ENCODE measurements around the gene SFXN5.
"Not testable (repeated sequence)": the region's sequence is repeated elsewhere in the genome, so short reads cannot be mapped to it uniquely, and the experiment has no call there.

Gene SFXN5

DNA sequence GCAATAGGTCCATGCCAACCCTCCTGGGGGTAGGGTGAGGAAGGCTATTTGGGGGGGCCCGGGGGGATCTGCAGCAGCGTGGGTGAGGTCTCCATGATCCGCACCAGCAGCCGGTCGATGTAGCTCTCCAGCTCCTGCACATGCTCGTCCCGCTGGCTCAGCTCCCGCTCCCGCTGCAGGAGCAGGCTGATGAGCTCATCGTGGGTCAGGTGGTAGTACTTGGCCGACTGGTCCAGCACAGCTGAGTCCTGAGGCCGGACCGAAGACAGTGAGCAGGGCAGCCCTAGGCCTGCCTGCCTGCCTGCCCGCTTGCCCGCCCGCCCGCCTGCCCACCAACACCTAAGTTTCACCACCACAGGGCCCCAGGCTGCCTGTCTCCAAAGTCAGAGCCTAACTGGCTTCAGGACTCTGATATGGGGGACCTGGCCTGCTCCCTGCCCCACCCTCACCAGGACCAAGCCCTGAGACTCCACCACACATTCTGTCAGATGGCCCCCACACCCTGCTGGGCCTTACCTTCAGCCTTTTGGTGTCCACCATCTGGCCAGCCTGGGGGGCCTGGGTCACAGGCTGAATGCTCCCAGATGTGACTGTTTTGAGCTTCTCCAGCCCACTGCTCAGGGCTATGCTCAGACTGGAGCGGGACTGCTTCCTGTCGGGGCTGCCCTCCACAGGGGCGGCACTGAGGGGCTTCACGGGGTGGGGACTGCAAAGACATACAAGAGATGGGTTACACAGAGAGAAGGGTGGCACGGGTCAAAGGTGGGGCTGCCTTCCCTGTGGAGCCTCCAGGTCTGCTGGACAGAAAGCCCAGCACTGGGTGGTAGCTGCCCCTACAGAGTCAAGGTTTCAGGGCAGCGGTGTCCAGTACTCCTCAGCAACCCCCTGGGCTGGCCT lies 4.2 kb upstream of the SFXN5 start:
- ATAC-seq (no peak), DNase-seq (no peak)
- H3K4me1 Mint-ChIP-seq: peaks cover 10% of the 10 kb centered on the region
- no peak overlapping the region for H3K27ac Mint-ChIP-seq
- no peaks in the 10 kb centered on the region for H3K36me3 Mint-ChIP-seq (ENCODE audit: low read depth)
- H3K4me3 Mint-ChIP-seq: no peak overlapping the region
- no peaks in the 10 kb centered on the region for H3K9me3 Mint-ChIP-seq
- H3K27me3 Mint-ChIP-seq: no peaks in the 10 kb centered on the region

DNA sequence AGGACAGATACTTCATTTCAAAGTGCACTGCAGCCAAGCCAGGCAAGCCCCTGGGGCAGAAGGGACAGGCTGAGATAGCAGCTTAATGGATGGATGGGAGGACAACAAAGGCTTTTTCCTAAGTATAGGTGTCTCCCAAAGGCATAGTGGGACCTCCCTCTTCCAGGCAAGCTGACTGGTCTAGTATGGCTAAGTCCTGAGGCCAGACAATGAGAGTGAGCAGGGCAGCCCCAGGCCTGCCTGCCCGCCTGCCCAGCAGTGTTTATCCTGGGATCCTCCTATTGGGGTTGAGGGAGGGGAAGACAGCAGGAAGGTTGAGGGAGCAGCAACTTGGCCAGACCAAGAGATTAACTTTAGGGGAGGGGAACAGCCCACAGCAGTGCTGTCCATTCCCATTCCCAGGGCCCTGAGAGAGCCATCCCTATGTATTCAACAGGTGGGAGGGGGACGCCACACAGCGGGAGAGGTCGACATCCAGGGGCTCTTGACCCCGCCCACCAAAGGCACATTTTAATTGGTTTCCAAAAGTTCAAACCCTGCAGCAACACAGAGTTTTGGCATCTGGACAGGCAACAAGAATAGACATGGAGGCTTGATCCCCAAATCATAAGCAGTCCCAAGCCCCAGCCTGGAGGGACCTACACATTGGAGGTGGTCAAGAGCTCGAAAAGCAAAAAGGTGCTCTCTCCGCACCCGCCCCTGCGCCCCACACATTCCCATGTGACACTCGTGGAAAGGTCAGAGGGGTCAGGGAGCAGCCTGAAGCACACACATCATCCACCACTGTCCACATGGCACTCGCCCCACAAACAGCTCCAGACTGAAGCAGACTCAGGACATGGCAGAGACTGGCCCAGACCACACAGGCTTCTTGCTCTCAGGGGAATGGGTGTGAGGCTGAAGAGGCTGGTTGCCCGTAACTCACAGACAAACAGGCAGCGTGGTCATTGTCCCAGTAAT lies 2.9 kb upstream of the SFXN5 start:
- Mint-ChIP-seq H3K27ac (no peak overlapping the region), H3K4me3 (no peak overlapping the region), H3K9me3 (no peaks in the 10 kb centered on the region), H3K36me3 (ENCODE audit: low read depth) (no peaks in the 10 kb centered on the region), H3K27me3 (no peaks in the 10 kb centered on the region), H3K4me1 (peaks cover 20% of the 10 kb centered on the region)
- ATAC-seq: no peak
- DNase-seq: no peak

DNA sequence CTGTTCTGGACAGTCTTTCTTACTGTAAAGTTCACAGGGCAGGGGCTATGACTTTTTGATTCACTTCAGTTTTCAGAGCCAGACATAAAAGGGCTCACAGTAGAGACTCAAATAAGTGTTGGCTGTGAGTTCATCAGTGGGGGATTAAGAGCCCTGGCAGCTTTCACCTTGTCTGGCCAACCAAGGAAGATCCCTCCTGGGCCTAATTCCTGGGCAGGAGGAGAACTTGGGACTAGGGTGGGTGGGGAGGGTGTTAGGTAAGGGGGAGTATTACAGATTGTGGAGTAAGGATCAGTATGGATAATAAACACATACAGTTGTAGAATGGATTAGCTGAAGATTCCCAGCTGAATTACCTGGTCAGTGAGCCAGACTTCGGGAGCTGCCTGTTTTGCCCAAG lies 904 bp upstream of the SFXN5 start:
- Mint-ChIP-seq H3K36me3 (ENCODE audit: low read depth) (no peaks in the 10 kb centered on the region), H3K4me1 (peaks cover 28% of the 10 kb centered on the region), H3K9me3 (no peaks in the 10 kb centered on the region), H3K27me3 (no peaks in the 10 kb centered on the region), H3K4me3 (peak overlapping the region; percentile 87), H3K27ac (peak overlapping the region; percentile 92)
- ATAC-seq: no peak
- no peak for DNase-seq

DNA sequence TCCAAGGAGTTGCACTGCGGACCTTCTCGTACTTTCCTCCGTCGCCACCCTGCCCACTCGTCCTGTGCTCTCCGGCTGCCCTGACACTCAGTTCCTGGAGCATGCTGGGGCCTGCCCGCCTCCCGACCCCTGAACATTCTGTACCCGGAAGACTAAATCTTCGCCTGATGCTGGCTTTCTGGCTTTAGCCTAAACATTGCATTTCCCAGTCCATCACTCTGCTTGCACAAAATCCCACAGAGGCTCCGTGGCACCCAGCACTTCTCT lies 550 bp upstream of the SFXN5 start:
- peaks cover 28% of the 10 kb centered on the region for H3K4me1 Mint-ChIP-seq
- H3K9me3 Mint-ChIP-seq: no peaks in the 10 kb centered on the region
- peak overlapping the region; percentile 92 for H3K27ac Mint-ChIP-seq
- no peaks in the 10 kb centered on the region for H3K36me3 Mint-ChIP-seq (ENCODE audit: low read depth)
- ATAC-seq (no peak), DNase-seq (no peak)
- H3K4me3 Mint-ChIP-seq: peak overlapping the region; percentile 87
- no peaks in the 10 kb centered on the region for H3K27me3 Mint-ChIP-seq

DNA sequence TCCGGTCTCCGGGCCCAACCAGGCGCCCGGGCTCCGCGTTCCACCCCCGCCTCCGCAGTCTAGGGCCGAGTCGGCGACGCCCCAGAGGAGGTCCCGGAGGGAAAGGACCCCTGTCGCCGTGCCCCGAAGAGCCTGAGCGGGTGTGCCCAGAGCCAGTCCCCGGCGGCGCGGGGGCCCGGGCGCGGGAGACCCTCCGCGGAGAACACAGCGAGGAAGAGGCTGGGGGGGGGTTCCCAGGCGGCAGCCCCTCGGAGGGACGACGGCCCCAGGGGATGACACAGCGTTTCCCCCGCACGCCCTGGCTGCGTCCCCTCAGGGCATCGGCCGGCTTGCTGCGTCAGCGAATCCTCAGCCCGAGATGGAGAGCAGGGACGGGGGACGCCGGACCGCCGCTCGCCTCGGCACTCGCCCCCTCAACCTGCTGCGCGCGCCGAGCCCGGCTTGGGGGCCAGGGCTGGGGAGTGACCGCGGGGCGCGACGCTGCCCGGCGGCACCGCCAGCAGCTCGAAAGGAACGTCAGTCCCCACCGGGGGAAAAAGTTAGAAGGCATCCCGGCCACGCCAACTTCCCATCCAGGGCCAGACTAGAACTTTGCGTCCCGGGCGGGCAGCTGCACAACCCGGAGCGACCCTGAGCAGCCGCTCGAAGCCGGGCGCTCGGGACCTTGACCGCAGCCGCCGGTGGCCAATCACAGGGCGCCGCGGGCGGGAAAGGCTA lies 711 bp downstream of the SFXN5 start:
- no peaks in the 10 kb centered on the region for H3K9me3 Mint-ChIP-seq
- peak overlapping the region; percentile 92 for H3K27ac Mint-ChIP-seq
- H3K4me3 Mint-ChIP-seq: peak overlapping the region; percentile 87
- H3K4me1 Mint-ChIP-seq: peaks cover 28% of the 10 kb centered on the region
- H3K36me3 Mint-ChIP-seq (ENCODE audit: low read depth): no peaks in the 10 kb centered on the region
- DNase-seq (peak; percentile 69), ATAC-seq (peak; percentile 41)
- H3K27me3 Mint-ChIP-seq: no peaks in the 10 kb centered on the region

DNA sequence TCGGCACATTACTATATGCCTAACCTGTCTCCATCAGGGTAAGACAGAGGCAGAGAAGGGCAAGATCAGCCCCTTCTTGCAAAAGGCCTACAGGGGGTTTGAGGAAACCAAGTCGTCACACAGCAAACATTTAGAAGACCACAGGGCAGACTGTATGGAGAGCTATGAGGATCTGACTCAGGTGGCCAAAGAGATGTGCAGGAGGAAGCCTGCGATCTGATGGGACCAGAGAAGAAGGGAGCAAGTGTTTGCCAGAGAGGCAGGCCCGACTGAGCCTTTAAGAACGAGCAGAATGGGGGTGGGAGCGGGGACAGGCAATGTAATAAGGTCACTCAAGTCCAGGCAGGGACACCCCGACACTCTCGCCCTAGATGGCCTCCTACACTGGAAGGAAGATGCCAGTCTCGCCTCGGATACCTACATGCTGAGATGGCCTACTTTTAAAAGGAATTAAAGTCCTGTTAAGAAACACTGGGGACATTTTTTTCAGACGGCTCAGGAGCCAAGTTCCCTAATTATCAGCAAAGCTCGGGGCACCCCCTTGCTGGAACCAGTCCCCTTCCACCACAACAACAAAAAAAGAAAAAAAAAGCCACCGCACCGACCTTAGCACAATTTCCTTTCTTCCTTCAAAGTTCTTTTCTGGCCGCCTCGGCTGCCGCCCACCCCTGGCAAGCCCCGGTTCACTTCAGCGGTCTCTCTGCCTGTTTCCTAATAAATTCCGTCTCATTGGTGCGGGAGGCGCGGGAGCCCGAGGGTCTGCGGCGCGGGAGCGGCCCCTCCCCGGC lies 1.5 kb downstream of the SFXN5 start:
- no peaks in the 10 kb centered on the region for H3K9me3 Mint-ChIP-seq
- ATAC-seq: peak; percentile 1
- peaks cover 30% of the 10 kb centered on the region for H3K4me1 Mint-ChIP-seq
- H3K36me3 Mint-ChIP-seq (ENCODE audit: low read depth): no peaks in the 10 kb centered on the region
- H3K27me3 Mint-ChIP-seq: no peaks in the 10 kb centered on the region
- peak overlapping the region; percentile 87 for H3K4me3 Mint-ChIP-seq
- no peak for DNase-seq
- H3K27ac Mint-ChIP-seq: peak overlapping the region; percentile 92

DNA sequence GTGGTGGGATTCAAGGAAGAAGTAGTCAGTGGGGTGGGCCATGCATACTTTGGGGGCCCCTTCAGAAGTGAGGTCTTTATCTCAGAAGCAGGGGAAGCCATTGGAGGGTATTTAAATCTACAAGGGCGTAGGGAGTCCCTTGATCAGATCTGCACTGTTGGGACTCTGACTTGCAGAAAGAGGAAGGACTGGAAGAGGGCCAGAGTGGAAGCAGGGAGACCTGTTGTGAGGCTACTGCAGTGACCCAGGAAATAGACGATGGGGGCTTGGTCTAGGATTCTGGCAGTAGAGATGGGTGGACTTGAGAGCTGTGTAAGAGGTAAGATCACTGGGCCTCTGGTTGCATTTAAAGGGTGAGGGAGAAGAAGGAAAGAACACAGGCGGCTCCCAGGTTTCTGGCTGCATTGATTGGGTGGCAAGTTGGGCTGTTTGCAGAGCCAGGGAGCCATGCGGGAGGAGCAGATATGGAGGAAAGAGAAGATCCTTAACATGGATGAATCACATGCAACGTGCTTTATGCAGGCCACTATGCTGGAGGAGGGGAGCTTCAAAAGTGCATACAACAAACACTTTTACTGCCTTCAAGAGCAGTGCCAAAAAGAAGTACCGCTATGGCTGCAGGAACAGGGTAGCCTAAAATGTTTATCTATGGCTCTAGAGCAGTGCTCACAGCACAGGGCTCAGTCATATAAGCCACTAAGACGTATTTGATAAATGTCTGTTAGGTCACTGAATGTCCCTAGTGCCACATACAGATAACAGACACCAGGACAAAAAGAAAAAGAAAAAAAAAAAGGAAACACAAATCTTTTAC lies 2.3 kb downstream of the SFXN5 start:
- no peaks in the 10 kb centered on the region for H3K36me3 Mint-ChIP-seq (ENCODE audit: low read depth)
- H3K4me3 Mint-ChIP-seq: peak overlapping the region; percentile 87
- peak overlapping the region; percentile 92 for H3K27ac Mint-ChIP-seq
- peaks cover 34% of the 10 kb centered on the region for H3K4me1 Mint-ChIP-seq
- no peaks in the 10 kb centered on the region for H3K9me3 Mint-ChIP-seq
- no peaks in the 10 kb centered on the region for H3K27me3 Mint-ChIP-seq
- ATAC-seq (no peak), DNase-seq (no peak)

DNA sequence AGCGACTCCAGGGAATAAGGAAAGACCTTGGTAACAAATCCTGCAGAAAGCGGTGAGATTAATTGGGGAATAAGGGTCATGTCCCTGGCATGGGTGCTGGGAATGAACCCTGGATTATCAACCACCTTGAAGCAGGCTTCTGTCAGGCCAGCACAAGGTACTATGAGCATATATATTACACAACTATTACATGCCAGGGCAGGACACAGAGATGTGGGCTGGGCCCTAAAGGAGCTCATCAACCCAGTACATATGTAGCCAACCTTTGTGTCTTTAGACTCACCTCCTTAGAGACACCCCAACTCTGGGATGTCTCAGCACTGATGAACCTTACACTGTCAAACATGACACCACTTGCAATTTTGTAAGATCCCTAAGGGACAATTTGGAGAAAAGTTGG lies 3.4 kb downstream of the SFXN5 start:
- Mint-ChIP-seq H3K9me3 (no peaks in the 10 kb centered on the region), H3K27me3 (no peaks in the 10 kb centered on the region), H3K27ac (no peak overlapping the region), H3K4me1 (peaks cover 37% of the 10 kb centered on the region), H3K4me3 (no peak overlapping the region), H3K36me3 (ENCODE audit: low read depth) (no peaks in the 10 kb centered on the region)
- DNase-seq (no peak), ATAC-seq (no peak)

DNA sequence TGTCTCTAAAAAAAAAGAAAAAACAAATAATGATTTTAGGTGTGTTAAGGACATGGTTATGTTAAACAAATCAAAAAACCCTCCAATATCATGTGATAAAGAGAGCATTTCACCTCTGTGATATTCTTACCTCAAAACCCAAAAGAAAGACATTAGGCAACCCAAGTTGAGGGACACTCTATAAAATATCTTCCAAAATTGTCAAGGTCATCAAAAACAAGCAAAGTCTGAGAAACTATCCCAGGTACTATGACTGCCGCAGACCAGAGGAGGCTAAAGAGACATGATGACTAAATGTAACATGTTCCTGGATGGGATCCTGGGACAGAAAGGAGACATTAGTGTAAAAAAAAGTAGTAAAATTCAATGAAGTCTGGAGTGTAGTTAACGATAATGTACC lies 4.5 kb downstream of the SFXN5 start:
- no peak overlapping the region for H3K27ac Mint-ChIP-seq
- no peaks in the 10 kb centered on the region for H3K9me3 Mint-ChIP-seq
- DNase-seq (no peak), ATAC-seq (no peak)
- H3K36me3 Mint-ChIP-seq (ENCODE audit: low read depth): no peaks in the 10 kb centered on the region
- H3K27me3 Mint-ChIP-seq: no peaks in the 10 kb centered on the region
- no peak overlapping the region for H3K4me3 Mint-ChIP-seq
- H3K4me1 Mint-ChIP-seq: peaks cover 34% of the 10 kb centered on the region

DNA sequence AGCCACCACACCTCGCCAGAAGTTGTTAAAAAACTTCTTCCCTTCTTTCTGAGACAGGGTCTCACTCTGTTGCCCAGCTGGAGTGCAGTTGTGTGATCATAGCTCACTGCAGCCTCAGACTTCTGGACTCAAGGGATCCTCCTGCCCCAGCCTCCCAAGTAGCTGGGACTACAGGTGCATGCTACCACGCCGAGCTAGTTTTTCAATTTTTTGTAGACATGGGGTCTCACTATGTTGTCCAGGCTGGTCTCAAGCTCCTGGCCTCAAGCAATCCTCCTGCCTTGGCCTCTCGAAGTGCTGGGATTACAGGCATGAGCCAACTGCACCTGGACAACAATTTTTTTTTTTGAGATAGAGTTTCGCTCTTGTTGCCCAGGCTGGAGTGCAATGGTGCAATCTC lies 6.4 kb downstream of the SFXN5 start:
- not testable (repeated sequence) for DNase-seq; H3K36me3 Mint-ChIP-seq (ENCODE audit: low read depth); H3K9me3 Mint-ChIP-seq; H3K27me3 Mint-ChIP-seq; ATAC-seq; H3K27ac Mint-ChIP-seq; H3K4me3 Mint-ChIP-seq
- peaks cover 24% of the 10 kb centered on the region for H3K4me1 Mint-ChIP-seq

DNA sequence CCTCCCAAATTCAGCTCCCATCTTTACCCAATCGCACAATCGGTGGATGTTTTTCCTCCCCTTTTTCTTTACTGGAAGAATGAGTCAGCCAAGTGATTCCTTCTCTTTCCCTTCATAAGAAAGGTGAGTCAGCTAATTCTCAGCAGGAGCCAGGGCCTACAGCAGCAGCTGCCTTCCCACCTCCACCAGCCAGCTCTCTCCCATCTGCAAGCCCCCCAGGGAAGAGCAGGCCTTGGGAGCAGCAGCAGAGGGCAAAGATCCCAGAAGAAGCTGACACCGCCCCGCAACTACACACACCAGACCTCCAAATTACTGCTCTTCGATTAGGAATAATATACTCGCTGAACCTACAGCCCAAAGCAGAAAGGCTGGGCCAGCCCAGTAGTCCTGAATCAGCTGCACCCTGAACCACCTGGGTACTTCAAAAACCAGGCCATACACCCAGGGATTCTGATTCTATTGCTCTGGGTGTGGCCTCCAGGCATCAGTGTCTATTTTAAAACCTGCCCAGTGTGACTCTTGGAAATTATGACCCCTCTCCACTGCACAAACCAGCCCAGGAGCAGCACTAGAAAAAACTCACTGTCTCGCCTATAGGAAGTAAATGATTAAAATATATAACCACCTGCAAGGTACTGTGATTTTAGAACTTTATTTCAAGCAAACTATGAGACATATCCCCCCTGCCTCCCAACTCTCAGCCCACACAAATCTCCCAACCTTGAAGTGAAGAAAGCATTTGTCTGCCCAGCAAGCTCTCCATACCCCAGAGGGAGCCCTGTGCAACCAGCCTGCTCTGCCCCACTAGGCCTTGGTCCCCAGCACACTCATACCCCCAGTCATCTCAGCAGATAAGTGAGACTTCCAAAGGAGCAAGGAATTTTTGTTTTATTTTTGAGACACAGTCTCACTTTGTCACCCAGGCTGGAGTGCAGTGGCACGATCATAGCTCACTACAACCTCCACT lies 7.3 kb downstream of the SFXN5 start:
- H3K36me3 Mint-ChIP-seq (ENCODE audit: low read depth): no peaks in the 10 kb centered on the region
- no peak overlapping the region for H3K27ac Mint-ChIP-seq
- H3K4me1 Mint-ChIP-seq: peaks cover 15% of the 10 kb centered on the region
- no peak overlapping the region for H3K4me3 Mint-ChIP-seq
- peak; percentile 55 for ATAC-seq
- H3K27me3 Mint-ChIP-seq: no peaks in the 10 kb centered on the region
- no peak for DNase-seq
- H3K9me3 Mint-ChIP-seq: no peaks in the 10 kb centered on the region

DNA sequence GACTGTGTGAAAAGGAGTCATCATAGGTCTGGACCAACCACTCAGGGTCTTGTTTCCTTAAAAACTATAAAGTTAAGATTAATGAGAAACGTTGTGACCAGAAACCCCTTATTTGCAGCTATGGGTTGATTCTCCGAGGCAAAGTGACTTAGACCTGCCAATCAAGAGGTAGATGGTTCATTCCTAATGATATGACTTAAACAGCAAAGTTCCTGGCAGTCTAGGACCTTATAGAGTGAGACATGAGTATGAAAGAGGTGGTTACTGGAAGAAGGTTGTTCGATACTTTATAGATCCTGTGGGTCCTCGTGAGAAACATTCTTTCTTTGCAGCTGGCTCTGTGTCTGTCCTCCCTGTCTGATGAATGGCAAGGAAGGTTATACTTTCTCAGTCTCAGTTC lies 8.0 kb downstream of the SFXN5 start:
- no peak for DNase-seq
- Mint-ChIP-seq H3K9me3 (no peaks in the 10 kb centered on the region), H3K36me3 (ENCODE audit: low read depth) (no peaks in the 10 kb centered on the region), H3K27me3 (no peaks in the 10 kb centered on the region), H3K4me3 (no peak overlapping the region), H3K4me1 (peaks cover 9% of the 10 kb centered on the region), H3K27ac (no peak overlapping the region)
- ATAC-seq: no peak

Data from activated naive CD8-positive, alpha-beta T cell treated with anti-CD3 and anti-CD28 coated beads, Interleukin-2, amount 50 U/mL, for 24 hours (primary cell).